ENCODE results near the gene SSU72. TPM values are rescaled to one million over a fixed set of nuclear protein-coding genes. Genes with fewer than 3 reads are reported as not detected.

The SSU72 gene
- total RNA-seq, 1 experiment from 2014 or later = 145 TPM

GRCh38 chr1:1544544-1544943 lies 30.1 kb downstream of the SSU72 start:
- Histone ChIP-seq H3K36me3 (ENCODE audit: low read depth) (peaks cover 3% of the 10 kb centered on the region; the same call in 1 of the 2 replicates), H3K27ac (no peak overlapping the region), H3K9me3 (ENCODE audit: insufficient read depth, low read depth) (no peaks in the 10 kb centered on the region), H3K4me2 (no peak overlapping the region), H3K4me3 (no peak overlapping the region), H3K79me2 (ENCODE audit: low read depth) (no peaks in the 10 kb centered on the region), H3F3A (ENCODE audit: insufficient read depth, low read depth) (peaks cover 29% of the 10 kb centered on the region), H3K9me2 (ENCODE audit: insufficient read depth) (no peaks in the 10 kb centered on the region), H4K20me1 (ENCODE audit: insufficient read depth) (peaks cover 36% of the 10 kb centered on the region; the same call in 1 of the 2 replicates), H3K27me3 (ENCODE audit: insufficient read depth, low read depth) (no peaks in the 10 kb centered on the region), H2AFZ (no peak overlapping the region), H3K4me1 (replicated peaks; ENCODE audit: insufficient read depth) (no peaks in the 10 kb centered on the region)
- CTCF ChIA-PET = no interaction called here
- intact Hi-C loops (cut with micrococcal nuclease; ENCODE audit: unreplicated experiment) = no loop called here
- DNase-seq = no peak
- POLR2A ChIA-PET (ENCODE audit: unreplicated experiment) = interaction anchor here (0.7 kb wide), 1 partner anchor 173 kb away, joined by 3 read pairs; no protein-coding TSS in a partner anchor
- BruUV-seq (replicated peaks) = no TSS peak
- no peak for TF ChIP-seq CTCF (conservative IDR thresholded peaks at IDR 0.05)
- no peak for TF ChIP-seq EZH2 (IDR thresholded peaks at IDR 0.05; ENCODE audit: low read depth)

GRCh38 chr1:1543706-1544099 lies 31.0 kb downstream of the SSU72 start:
- DNase-seq = no peak
- no peak for TF ChIP-seq EZH2 (IDR thresholded peaks at IDR 0.05; ENCODE audit: low read depth)
- no peak for TF ChIP-seq CTCF (conservative IDR thresholded peaks at IDR 0.05)
- H3K4me3 ChIP-seq = no peak overlapping the region
- H3K27me3 ChIP-seq (ENCODE audit: insufficient read depth, low read depth) = no peaks in the 10 kb centered on the region
- no peaks in the 10 kb centered on the region for H3K9me3 ChIP-seq (ENCODE audit: insufficient read depth, low read depth)
- no peaks in the 10 kb centered on the region for H3K79me2 ChIP-seq (ENCODE audit: low read depth)
- ChIA-PET POLR2A (ENCODE audit: unreplicated experiment) (no interaction called here), CTCF (no interaction called here)
- peaks cover 31% of the 10 kb centered on the region for H3F3A ChIP-seq (ENCODE audit: insufficient read depth, low read depth)
- no TSS peak for BruUV-seq (replicated peaks)
- no peaks in the 10 kb centered on the region for H3K4me1 ChIP-seq (replicated peaks; ENCODE audit: insufficient read depth)
- H4K20me1 ChIP-seq (ENCODE audit: insufficient read depth) = peaks cover 29% of the 10 kb centered on the region; the same call in 1 of the 2 replicates
- H3K9me2 ChIP-seq (ENCODE audit: insufficient read depth) = no peaks in the 10 kb centered on the region
- H2AFZ ChIP-seq = no peak overlapping the region
- H3K27ac ChIP-seq = no peak overlapping the region
- intact Hi-C loops (cut with micrococcal nuclease; ENCODE audit: unreplicated experiment) = no loop called here
- no peak overlapping the region for H3K4me2 ChIP-seq
- peaks cover 3% of the 10 kb centered on the region; the same call in 1 of the 2 replicates for H3K36me3 ChIP-seq (ENCODE audit: low read depth)

- peaks cover 3% of the 10 kb centered on the region; the same call in 1 of the 2 replicates for H3K36me3 ChIP-seq (ENCODE audit: low read depth)
- DNase-seq = no peak
- no peak overlapping the region for H3K4me2 ChIP-seq
- intact Hi-C loops (cut with micrococcal nuclease; ENCODE audit: unreplicated experiment) = no loop called here
- H3K9me2 ChIP-seq (ENCODE audit: insufficient read depth) = no peaks in the 10 kb centered on the region
- H3K27me3 ChIP-seq (ENCODE audit: insufficient read depth, low read depth) = no peaks in the 10 kb centered on the region
- no TSS peak for BruUV-seq (replicated peaks)
- H3K9me3 ChIP-seq (ENCODE audit: insufficient read depth, low read depth) = no peaks in the 10 kb centered on the region
- H3K79me2 ChIP-seq (ENCODE audit: low read depth) = no peaks in the 10 kb centered on the region
- peaks cover 38% of the 10 kb centered on the region for H3F3A ChIP-seq (ENCODE audit: insufficient read depth, low read depth)
- ChIA-PET CTCF (no interaction called here), POLR2A (ENCODE audit: unreplicated experiment) (no interaction called here)
- H3K4me1 ChIP-seq (replicated peaks; ENCODE audit: insufficient read depth) = no peaks in the 10 kb centered on the region
- TF ChIP-seq EZH2 (IDR thresholded peaks at IDR 0.05; ENCODE audit: low read depth) = no peak
- no peak for TF ChIP-seq CTCF (conservative IDR thresholded peaks at IDR 0.05)
- H2AFZ ChIP-seq = no peak overlapping the region
- H3K4me3 ChIP-seq = no peak overlapping the region
- H3K27ac ChIP-seq = no peak overlapping the region
- peaks cover 22% of the 10 kb centered on the region; the same call in 1 of the 2 replicates for H4K20me1 ChIP-seq (ENCODE audit: insufficient read depth)
These were observed 31.6 kb downstream of the SSU72 start for GRCh38 chr1:1542766-1543705.
